B cell (primary cell): ENCODE data around the gene ZNF846. TPM values are rescaled to one million over a fixed set of nuclear protein-coding genes. Genes with fewer than 3 reads are reported as not detected.

Experiments used
- ATAC-seq: fragments of 200-7000 bp; cut with Tn5 transposase; one replicate; pipeline ENCODE4 v1.10.0; 2021; ENCODE audit warnings: low read depth, mild to moderate bottlenecking, moderate number of reproducible peaks, moderate library complexity
- CTCF ChIA-PET: fragments of 350-600 bp; sonication (Branson Sonifier 250); formaldehyde crosslinking; loops from one replicate; lab custom pipeline; 2021; ENCODE audit warnings: antibody characterized with exemption, inconsistent platforms; lab: Charles Lee
- POLR2A ChIA-PET: fragments of 350-600 bp; sonication (Branson Sonifier 250); formaldehyde crosslinking; loops from one replicate; lab custom pipeline; 2021; ENCODE audit warnings: antibody characterized with exemption; lab: Charles Lee
- DNase-seq: peaks from one replicate; pipeline ENCODE4 v3.0.0; 2013
- H2AFZ ChIP-seq: 2 replicates; pipeline ENCODE4 v1.6.1; 2012; ENCODE audit warnings: mild to moderate bottlenecking, low read depth, low read length; ENCODE audit not compliant: insufficient read depth, poor library complexity, severe bottlenecking
- H3K27ac ChIP-seq, 2 donors: 1 replicate in 1 of 2; 2 replicates in 1 of 2; pipeline ENCODE4 v1.5.1; 2012 to 2013; ENCODE audit warnings: low read length in 2 of 2, mild to moderate bottlenecking in 2 of 2, moderate library complexity in 1 of 2
- H3K27me3 ChIP-seq, 4 experiments: fragments of 200-600 bp in 1 of 4; sonication (generic) in 1 of 4; replicated peaks in 1 of 4; 1 replicate in 2 of 4; 2 replicates in 2 of 4; pipeline versions ENCODE4 v1.6.1 to v1.7.0; 2013 to 2016; ENCODE audit warnings: low read length in 3 of 4, mild to moderate bottlenecking in 2 of 4, mixed read lengths in 1 of 4, moderate library complexity in 1 of 4; ENCODE audit not compliant: insufficient read depth in 4 of 4, control insufficient read depth in 3 of 4; ENCODE audit errors: control extremely low read depth in 1 of 4
- H3K36me3 ChIP-seq, 2 experiments: replicated peaks in 1 of 2; 1 replicate in 1 of 2; 2 replicates in 1 of 2; pipeline versions ENCODE4 v1.6.1 to v1.7.1; 2013; ENCODE audit warnings: low read length in 1 of 2; ENCODE audit not compliant: insufficient read depth in 2 of 2, control insufficient read depth in 1 of 2; ENCODE audit errors: control extremely low read depth in 1 of 2, extremely low read depth in 1 of 2
- H3K4me1 ChIP-seq, 2 donors: fragments of 200-600 bp in 1 of 2; sonication (generic) in 1 of 2; 1 replicate in 1 of 2; 2 replicates in 1 of 2; pipeline versions ENCODE4 v1.5.1 to v1.6.1; 2013 to 2017; ENCODE audit warnings: low read length in 2 of 2; ENCODE audit not compliant: control insufficient read depth in 2 of 2, insufficient read depth in 2 of 2
- H3K4me2 ChIP-seq: replicated peaks from 2 replicates; pipeline ENCODE3; 2012; ENCODE audit warnings: mild to moderate bottlenecking, low read depth, low read length; ENCODE audit not compliant: poor library complexity, severe bottlenecking
- H3K4me3 ChIP-seq, 5 experiments: fragments of 200-600 bp in 1 of 5; sonication (generic) in 1 of 5; 1 replicate in 3 of 5; 2 replicates in 2 of 5; pipeline versions ENCODE4 v1.5.1 to v1.7.0; 2011 to 2016; ENCODE audit warnings: low read length in 4 of 5, mild to moderate bottlenecking in 4 of 5, low read depth in 2 of 5, control low read depth in 1 of 5, moderate library complexity in 1 of 5; ENCODE audit not compliant: insufficient read depth in 1 of 5; ENCODE audit errors: control extremely low read depth in 1 of 5, extremely low read depth in 1 of 5
- H3K79me2 ChIP-seq: fragments of 200-600 bp; sonication (generic); one replicate; pipeline ENCODE4 v1.6.0; 2016; ENCODE audit warnings: low read length; ENCODE audit not compliant: control insufficient read depth, insufficient read depth
- H3K9ac ChIP-seq: fragments of 200-600 bp; sonication (generic); 2 replicates; pipeline ENCODE4 v1.6.1; 2017; ENCODE audit warnings: mild to moderate bottlenecking, low read length, moderate library complexity
- H3K9me3 ChIP-seq, 3 donors: one replicate each; pipeline versions ENCODE4 v1.6.1 to v1.7.1; 2013; ENCODE audit warnings: low read length in 2 of 3; ENCODE audit not compliant: control insufficient read depth in 2 of 3, insufficient read depth in 1 of 3; ENCODE audit errors: control extremely low read depth in 1 of 3
- H4K20me1 ChIP-seq: 2 replicates; pipeline ENCODE4 v1.6.0; 2012; ENCODE audit warnings: mild to moderate bottlenecking, low read length; ENCODE audit not compliant: insufficient read depth, control insufficient read depth, poor library complexity, severe bottlenecking
- H3K27ac Mint-ChIP-seq: one replicate; pipeline ENCODE4 v1.8.0; 2021; ENCODE audit warnings: mixed read lengths
- H3K27me3 Mint-ChIP-seq: one replicate; pipeline ENCODE4 v1.8.0; 2021; ENCODE audit warnings: mixed read lengths
- H3K4me1 Mint-ChIP-seq: one replicate; pipeline ENCODE4 v1.8.0; 2021; ENCODE audit warnings: mixed read lengths
- H3K4me3 Mint-ChIP-seq: one replicate; pipeline ENCODE4 v1.8.0; 2021; ENCODE audit warnings: mixed read lengths
- H3K9me3 Mint-ChIP-seq: one replicate; pipeline ENCODE4 v1.8.0; 2022; ENCODE audit warnings: mixed read lengths; ENCODE audit not compliant: insufficient read depth
- CTCF ChIP-seq: fragments of 200-600 bp; IDR thresholded peaks from one replicate; pipeline ENCODE4 v1.8.0; 2022; ENCODE audit warnings: antibody characterized with exemption, mild to moderate bottlenecking
- EZH2 ChIP-seq: IDR thresholded peaks from 2 replicates; pipeline ENCODE4 v1.6.1; 2012; ENCODE audit warnings: borderline replicate concordance, low read depth, mild to moderate bottlenecking, moderate library complexity, low read length; ENCODE audit not compliant: insufficient read depth, poor library complexity, severe bottlenecking
- WGBS: methylation state at CpG from one replicate; pipeline ENCODE4 v1.1.5; 2013; ENCODE audit warnings: missing lambda C conversion rate; ENCODE audit not compliant: insufficient coverage; 5-methylcytosine and 5-hydroxymethylcytosine counted together
- intact Hi-C: fragments of 100-400 bp; cut with micrococcal nuclease; formaldehyde crosslinking; loops from one replicate; pipeline ENCODE4 v1.10.0; 2022
- polyA plus RNA-seq: library from polyadenylated mRNA; depleted of rRNA; stranded (reverse); fragments of >200 nt; gene quantifications from 2 replicates; pipeline ENCODE4 v1.2.3, GENCODE V29; 2012
- total RNA-seq, 2 donors: library from RNA; stranded (reverse); fragments of 120-200 nt in 1 of 2; gene quantifications; 1 replicate in 1 of 2; 2 replicates in 1 of 2; pipeline versions ENCODE4 v1.2.3 to v1.2.4, GENCODE V29; 2013 to 2022

Gene ZNF846
- total and polyA plus RNA-seq, 2 donors (not counting 1 experiment from before 2014, with no cell fraction given): 8.8 to 18.2 TPM

- ATAC-seq (no peak), DNase-seq (no peak)
- H3K27me3 Mint-ChIP-seq: no peaks in the 10 kb centered on the region
- no peaks in the 10 kb centered on the region for H4K20me1 ChIP-seq
- no peaks in the 10 kb centered on the region for H3K27me3 ChIP-seq
- peaks cover 18% of the 10 kb centered on the region for H3K4me1 Mint-ChIP-seq
- CTCF ChIA-PET: interaction anchor here (0.5 to 1.1 kb wide), 2 partner anchors 156 to 582 kb away, joined by 3 to 4 read pairs; no protein-coding TSS in a partner anchor
- POLR2A ChIA-PET: interaction anchor here (0.6 kb wide), 1 partner anchor 207 kb away, joined by 3 read pairs; no protein-coding TSS in a partner anchor
- no peak overlapping the region for H3K4me2 ChIP-seq
- 80% methylated on average over 1 of the region's 2 CpGs for WGBS
- no peak overlapping the region for H2AFZ ChIP-seq
- no peak for TF ChIP-seq CTCF
- no peak for TF ChIP-seq EZH2
- no peak overlapping the region for H3K9ac ChIP-seq
- no peak overlapping the region for H3K27ac ChIP-seq
- no peaks in the 10 kb centered on the region for H3K79me2 ChIP-seq
- no peaks in the 10 kb centered on the region for H3K36me3 ChIP-seq
- peaks cover 0 to 17% (median 5%) of the 10 kb centered on the region in 3 donors for H3K9me3 ChIP-seq
- no peak overlapping the region for H3K4me3 Mint-ChIP-seq
- no peak overlapping the region for H3K27ac Mint-ChIP-seq
- no peaks in the 10 kb centered on the region for H3K9me3 Mint-ChIP-seq
- no peak overlapping the region for H3K4me3 ChIP-seq
- H3K4me1 ChIP-seq: peaks cover 5 to 14% of the 10 kb centered on the region in 2 donors
- intact Hi-C loops: no loop called here
These were observed 13.8 kb upstream of the ZNF846 start for GRCh38 chr19:9782338-9782737.

- ATAC-seq: no peak
- Histone ChIP-seq H3K4me1 (no peaks in the 10 kb centered on the region), H3K36me3 (peaks cover 0 to 18% of the 10 kb centered on the region in 2 experiments), H3K79me2 (no peaks in the 10 kb centered on the region), H3K9ac (no peak overlapping the region), H3K27me3 (no peaks in the 10 kb centered on the region), H3K9me3 (peaks cover 10 to 46% (median 37%) of the 10 kb centered on the region in 3 donors), H2AFZ (no peak overlapping the region), H3K4me3 (no peak overlapping the region), H4K20me1 (no peaks in the 10 kb centered on the region), H3K27ac (no peak overlapping the region), H3K4me2 (no peak overlapping the region)
- Mint-ChIP-seq H3K27ac (no peak overlapping the region), H3K9me3 (peaks cover 5% of the 10 kb centered on the region), H3K4me3 (no peak overlapping the region), H3K27me3 (no peaks in the 10 kb centered on the region), H3K4me1 (no peaks in the 10 kb centered on the region)
- intact Hi-C loops: no loop called here
- TF ChIP-seq CTCF (no peak), EZH2 (no peak)
- no CpG with 5 or more reads among the region's 9 CpGs for WGBS
- CTCF ChIA-PET: no interaction called here
- no peak for DNase-seq
- POLR2A ChIA-PET: no interaction called here
These were observed 10.7 kb downstream of the ZNF846 start for GRCh38 chr19:9757544-9758501.
